Endothelial cell of umbilical vein (primary cell): ENCODE measurements around the gene KMT2C. TPM values are rescaled to one million over a fixed set of nuclear protein-coding genes. Genes with fewer than 3 reads are reported as not detected.

Source experiments
- BruUV-seq: library from RNA; stranded (reverse); fragments of 400-500 nt; replicated peaks from 2 replicates; lab custom pipeline; 2021; lab: Mats Ljungman, UMichigan
- CTCF ChIA-PET: fragments of 300-600, 350-600 bp; sonication (Branson Sonifier 250); formaldehyde crosslinking; loops from one replicate; lab custom pipeline; 2021; ENCODE audit warnings: antibody characterized with exemption, inconsistent platforms; lab: Charles Lee
- POLR2A ChIA-PET: fragments of 300-600, 350-600 bp; sonication (Branson Sonifier 250); formaldehyde crosslinking; loops from one replicate; lab custom pipeline; 2021; ENCODE audit warnings: antibody characterized with exemption, inconsistent platforms; lab: Charles Lee
- DNase-seq: peaks from one replicate; pipeline ENCODE4 v3.0.0-alpha.2; 2011; ENCODE audit warnings: low read depth, low spot score
- FAIRE-seq: peaks from 2 replicates; lab custom pipeline; 2011; peaks lifted over from hg19 to GRCh38; lab: Jason Lieb, UNC
- H2AFZ ChIP-seq: 2 replicates; pipeline ENCODE4 v1.6.0; 2012; ENCODE audit warnings: low read depth, low read length, control low read depth, inconsistent platforms
- H3K27ac ChIP-seq: 2 replicates; pipeline ENCODE4 v1.5.1; 2011; ENCODE audit warnings: low read depth, mild to moderate bottlenecking, control low read depth, low read length, moderate library complexity; ENCODE audit not compliant: insufficient read depth
- H3K27me3 ChIP-seq, 2 experiments: 2 replicates each; pipeline versions ENCODE4 v1.6.0 to v1.6.1; 2011; ENCODE audit warnings: low read length in 2 of 2, mixed read lengths in 1 of 2; ENCODE audit not compliant: control insufficient read depth in 2 of 2, insufficient read depth in 2 of 2
- H3K36me3 ChIP-seq, 2 experiments: 2 replicates in 1 of 2; 3 replicates in 1 of 2; pipeline ENCODE4 v1.5.1; 2011; ENCODE audit warnings: low read length in 2 of 2, mild to moderate bottlenecking in 1 of 2, moderate library complexity in 1 of 2; ENCODE audit not compliant: control insufficient read depth in 2 of 2, insufficient read depth in 2 of 2; ENCODE audit errors: extremely low read depth in 1 of 2
- H3K4me1 ChIP-seq: 3 replicates; pipeline ENCODE4 v1.5.1; 2011; ENCODE audit warnings: mild to moderate bottlenecking, low read length; ENCODE audit not compliant: control insufficient read depth, insufficient read depth; ENCODE audit errors: extremely low read depth
- H3K4me2 ChIP-seq: 2 replicates; pipeline ENCODE4 v1.6.1; 2011; ENCODE audit warnings: low read length, control low read depth, mixed read lengths; ENCODE audit not compliant: insufficient read depth
- H3K4me3 ChIP-seq, 3 experiments: fragments of 200-600 bp in 1 of 3; sonication (generic), shearing (Covaris generic) in 1 of 3; replicated peaks in 1 of 3; 2 replicates each; pipeline ENCODE4 v1.5.1; 2011 to 2016; ENCODE audit warnings: control low read depth in 3 of 3, low read length in 3 of 3, mild to moderate bottlenecking in 2 of 3, inconsistent platforms in 1 of 3, low read depth in 1 of 3, moderate library complexity in 1 of 3; ENCODE audit not compliant: insufficient read depth in 1 of 3
- H3K79me2 ChIP-seq: 2 replicates; pipeline ENCODE4 v1.6.0; 2012; ENCODE audit warnings: low read length, inconsistent platforms; ENCODE audit not compliant: control insufficient read depth, insufficient read depth
- H3K9ac ChIP-seq: replicated peaks from 2 replicates; pipeline ENCODE3; 2011; ENCODE audit warnings: low read length, control low read depth; ENCODE audit not compliant: insufficient read depth; ENCODE audit errors: extremely low read depth
- H3K9me1 ChIP-seq: replicated peaks from 3 replicates; pipeline ENCODE4 v1.6.0; 2011; ENCODE audit warnings: mild to moderate bottlenecking, low read length; ENCODE audit not compliant: control insufficient read depth, insufficient read depth; ENCODE audit errors: extremely low read depth
- H3K9me3 ChIP-seq: replicated peaks from 2 replicates; pipeline ENCODE4 v1.5.1; 2012; ENCODE audit warnings: low read length, inconsistent platforms; ENCODE audit not compliant: control insufficient read depth, insufficient read depth
- H4K20me1 ChIP-seq: replicated peaks from 2 replicates; pipeline ENCODE3; 2011; ENCODE audit warnings: mild to moderate bottlenecking, low read length; ENCODE audit not compliant: control insufficient read depth, insufficient read depth; ENCODE audit errors: extremely low read depth
- CTCF ChIP-seq, 2 donors: IDR thresholded peaks; 1 replicate in 1 of 2; 2 replicates in 1 of 2; pipeline ENCODE4 v1.5.1; 2011; ENCODE audit warnings: low read length in 2 of 2, mild to moderate bottlenecking in 2 of 2, moderate library complexity in 2 of 2, control low read depth in 1 of 2, inconsistent platforms in 1 of 2, low read depth in 1 of 2; ENCODE audit not compliant: insufficient read depth in 1 of 2; ENCODE audit errors: extremely low read depth in 1 of 2
- EZH2 ChIP-seq: IDR thresholded peaks from 2 replicates; pipeline ENCODE4 v1.6.1; 2012; ENCODE audit warnings: borderline replicate concordance, low read depth, mild to moderate bottlenecking, moderate library complexity, low read length, inconsistent platforms; ENCODE audit not compliant: severe bottlenecking
- FOS ChIP-seq: IDR thresholded peaks from 2 replicates; pipeline ENCODE4 v1.6.1; 2011; ENCODE audit warnings: mild to moderate bottlenecking, low read length, moderate library complexity, borderline replicate concordance; ENCODE audit not compliant: insufficient read depth
- GATA2 ChIP-seq: IDR thresholded peaks from 2 replicates; pipeline ENCODE4 v1.7.0; 2011; ENCODE audit warnings: low read depth, mild to moderate bottlenecking, moderate library complexity, mixed read lengths, low read length; ENCODE audit not compliant: insufficient read length, insufficient read depth
- JUN ChIP-seq: IDR thresholded peaks from 2 replicates; pipeline ENCODE4 v1.6.1; 2011; ENCODE audit warnings: borderline replicate concordance, low read depth; ENCODE audit not compliant: insufficient read length, insufficient read depth
- MAX ChIP-seq: IDR thresholded peaks from 2 replicates; pipeline ENCODE4 v1.6.1; 2011; ENCODE audit not compliant: insufficient read depth, insufficient read length
- MYC ChIP-seq: IDR thresholded peaks from one replicate; pipeline ENCODE4 v1.6.1; 2011; ENCODE audit warnings: mild to moderate bottlenecking, low read depth, low read length
- POLR2A ChIP-seq: IDR thresholded peaks from 2 replicates; pipeline ENCODE4 v1.6.1; 2012; ENCODE audit warnings: low read depth, mild to moderate bottlenecking, control low read depth, low read length
- POLR2AphosphoS5 ChIP-seq: IDR thresholded peaks from 2 replicates; pipeline ENCODE4 v1.6.1; 2012; ENCODE audit warnings: low read depth, mild to moderate bottlenecking, control low read depth, low read length, moderate library complexity; ENCODE audit not compliant: insufficient read depth
- dilution Hi-C: fragments of 300-500 bp; cut with MboI; formaldehyde crosslinking; loops from one replicate; pipeline ENCODE4 v1.15.0; 2019; ENCODE audit warnings: low sequenced_read_pairs; ENCODE audit not compliant: extremely low pct_ligation_motif_present
- intact Hi-C: fragments of 100-400 bp; cut with micrococcal nuclease; formaldehyde crosslinking; loops from one replicate; pipeline ENCODE4 v1.10.0; 2022
- polyA plus RNA-seq, 4 experiments: library from polyadenylated mRNA; depleted of rRNA in 3 of 4; stranded (reverse) in 3 of 4; unstranded in 1 of 4; fragments of >200 nt; gene quantifications; 2 replicates each; pipeline versions ENCODE4 v1.2.1 to v1.2.3, GENCODE V29; 2011 to 2012; ENCODE audit warnings: missing spikeins in 1 of 4
- total RNA-seq: library from RNA; stranded (reverse); gene quantifications from 2 replicates; pipeline ENCODE4 v1.2.3, GENCODE V29; 2021

KMT2C gene
- total and polyA plus RNA-seq, 2 donors (not counting 3 experiments of a cell fraction or from before 2014, with no cell fraction given), result 8.0 to 53.7 TPM

- H3K36me3 ChIP-seq, result peaks cover 6 to 9% of the 10 kb centered on the region in 2 experiments
- no peak for TF ChIP-seq JUN
- TF ChIP-seq EZH2, result no peak
- no peak for TF ChIP-seq CTCF (IDR thresholded peaks at IDR 0.05; ENCODE audit: extremely low read depth in 1 of 2, insufficient read depth in 1 of 2, low read depth in 1 of 2, low read length in 2 of 2)
- no peak for TF ChIP-seq GATA2
- TF ChIP-seq MYC, result no peak
- TF ChIP-seq FOS, result no peak
- no peak for TF ChIP-seq MAX
- no peak for TF ChIP-seq POLR2A
- TF ChIP-seq POLR2AphosphoS5, result no peak
These were observed 320.6 kb downstream of the KMT2C start for GRCh38 chr7:152115021-152115718.

More at GRCh38 chr7:152115021-152115718, 320.6 kb downstream of the KMT2C start:
- dilution Hi-C loops, result no loop called here
- peaks cover 6% of the 10 kb centered on the region for H3K4me1 ChIP-seq
- H4K20me1 ChIP-seq, result no peaks in the 10 kb centered on the region
- H3K27ac ChIP-seq, result no peak overlapping the region
- no peak overlapping the region for H3K9ac ChIP-seq
- ChIA-PET CTCF (no interaction called here), POLR2A (no interaction called here)
- H3K4me3 ChIP-seq, result no peak overlapping the region
- H3K79me2 ChIP-seq, result no peaks in the 10 kb centered on the region
- no peak for FAIRE-seq
- H3K9me1 ChIP-seq, result no peaks in the 10 kb centered on the region
- H3K9me3 ChIP-seq, result no peaks in the 10 kb centered on the region
- no peak overlapping the region for H2AFZ ChIP-seq
- intact Hi-C loops, result no loop called here
- no peak for DNase-seq
- H3K27me3 ChIP-seq, result no peaks in the 10 kb centered on the region
- no TSS peak for BruUV-seq
- no peak overlapping the region for H3K4me2 ChIP-seq
